Measurements from ENCODE around the gene C22orf39.

The C22orf39 gene

DNA sequence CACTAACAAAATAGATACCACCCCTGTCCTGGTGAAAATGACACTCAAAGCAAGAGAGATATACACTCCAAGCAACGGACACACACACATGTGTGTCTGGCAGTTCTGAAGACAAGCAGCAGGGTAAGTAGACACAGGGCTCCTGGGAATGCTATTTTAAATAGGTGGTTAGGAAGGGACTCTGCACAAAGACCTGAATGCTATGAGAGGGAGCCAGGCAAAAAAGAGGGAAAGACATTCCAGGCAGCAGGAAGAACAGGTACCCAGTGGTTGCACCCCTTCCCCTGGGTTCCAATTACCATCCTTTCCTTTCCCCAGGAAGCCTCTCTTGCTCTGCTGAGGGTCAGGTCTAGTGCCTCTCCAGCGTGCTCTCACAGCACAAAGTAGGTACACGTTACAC, 28.5 kb upstream of the C22orf39 start:
- H3K4me3 ChIP-seq (ENCODE audit: low read depth, low read length): no peak overlapping the region
- DNase-seq (ENCODE audit: low read depth): no peak
- TF ChIP-seq, protein P1, sequence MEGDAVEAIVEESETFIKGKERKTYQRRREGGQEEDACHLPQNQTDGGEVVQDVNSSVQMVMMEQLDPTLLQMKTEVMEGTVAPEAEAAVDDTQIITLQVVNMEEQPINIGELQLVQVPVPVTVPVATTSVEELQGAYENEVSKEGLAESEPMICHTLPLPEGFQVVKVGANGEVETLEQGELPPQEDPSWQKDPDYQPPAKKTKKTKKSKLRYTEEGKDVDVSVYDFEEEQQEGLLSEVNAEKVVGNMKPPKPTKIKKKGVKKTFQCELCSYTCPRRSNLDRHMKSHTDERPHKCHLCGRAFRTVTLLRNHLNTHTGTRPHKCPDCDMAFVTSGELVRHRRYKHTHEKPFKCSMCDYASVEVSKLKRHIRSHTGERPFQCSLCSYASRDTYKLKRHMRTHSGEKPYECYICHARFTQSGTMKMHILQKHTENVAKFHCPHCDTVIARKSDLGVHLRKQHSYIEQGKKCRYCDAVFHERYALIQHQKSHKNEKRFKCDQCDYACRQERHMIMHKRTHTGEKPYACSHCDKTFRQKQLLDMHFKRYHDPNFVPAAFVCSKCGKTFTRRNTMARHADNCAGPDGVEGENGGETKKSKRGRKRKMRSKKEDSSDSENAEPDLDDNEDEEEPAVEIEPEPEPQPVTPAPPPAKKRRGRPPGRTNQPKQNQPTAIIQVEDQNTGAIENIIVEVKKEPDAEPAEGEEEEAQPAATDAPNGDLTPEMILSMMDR (IDR thresholded peaks at IDR 0.05; ENCODE audit: insufficient read depth, low read depth, low read length, missing control alignments): no peak

DNA sequence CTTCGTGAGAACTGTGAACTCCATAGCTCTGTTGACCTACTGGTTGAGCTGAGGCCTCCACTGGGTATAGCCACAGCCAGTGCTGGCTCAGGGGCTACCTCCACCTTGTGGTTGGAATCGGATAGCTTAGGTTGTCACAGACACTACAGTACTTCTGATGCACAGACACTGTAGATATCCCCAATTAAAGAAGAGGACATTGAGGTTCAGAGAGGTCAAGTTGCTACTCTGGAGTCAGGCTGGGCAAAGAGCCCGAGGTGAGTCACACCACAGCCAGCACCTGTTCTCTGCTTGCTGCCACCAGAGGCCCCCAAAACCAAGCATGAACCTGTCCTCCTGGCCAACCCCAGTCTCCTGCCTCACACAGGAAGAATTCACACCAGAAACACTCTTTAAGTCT, 26.1 kb upstream of the C22orf39 start:
- H3K4me3 ChIP-seq (ENCODE audit: low read depth, low read length): no peak overlapping the region
- no peak for DNase-seq (ENCODE audit: low read depth)
- TF ChIP-seq, protein P1 (IDR thresholded peaks at IDR 0.05; ENCODE audit: insufficient read depth, low read depth, low read length, missing control alignments): no peak

GRCh38 chr22:19472233-19472632, 24.7 kb upstream of the C22orf39 start:
- DNase-seq (ENCODE audit: low read depth): no peak
- H3K4me3 ChIP-seq (ENCODE audit: low read depth, low read length): no peak overlapping the region
- TF ChIP-seq, protein P1 (IDR thresholded peaks at IDR 0.05; ENCODE audit: insufficient read depth, low read depth, low read length, missing control alignments): no peak

DNA sequence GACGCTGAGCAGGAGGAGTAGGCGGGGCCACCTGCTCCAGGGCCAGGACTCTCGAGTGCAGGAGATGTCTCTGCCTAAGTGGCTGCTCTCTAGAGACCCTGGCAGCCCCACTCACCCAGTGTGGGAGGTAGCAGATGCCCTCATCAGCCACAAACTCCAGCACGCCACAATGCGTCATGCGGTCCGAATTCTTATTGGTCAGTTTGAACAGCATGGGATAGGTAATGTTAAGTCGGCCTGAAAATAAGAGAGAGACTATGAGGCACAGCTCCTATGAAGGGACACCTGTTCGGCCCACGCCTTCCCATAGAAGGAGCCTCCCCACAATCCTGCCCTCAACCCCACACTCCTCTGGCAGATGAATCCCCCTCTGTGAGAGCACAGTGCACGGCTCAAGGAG, 24.1 kb upstream of the C22orf39 start:
- no peak for DNase-seq (ENCODE audit: low read depth)
- TF ChIP-seq, protein P1 (IDR thresholded peaks at IDR 0.05; ENCODE audit: insufficient read depth, low read depth, low read length, missing control alignments): no peak
- H3K4me3 ChIP-seq (ENCODE audit: low read depth, low read length): no peak overlapping the region

GRCh38 chr22:19470010-19470409, 22.5 kb upstream of the C22orf39 start:
- TF ChIP-seq, protein P1 (IDR thresholded peaks at IDR 0.05; ENCODE audit: insufficient read depth, low read depth, low read length, missing control alignments): no peak
- no peak overlapping the region for H3K4me3 ChIP-seq (ENCODE audit: low read depth, low read length)
- DNase-seq (ENCODE audit: low read depth): no peak

DNA sequence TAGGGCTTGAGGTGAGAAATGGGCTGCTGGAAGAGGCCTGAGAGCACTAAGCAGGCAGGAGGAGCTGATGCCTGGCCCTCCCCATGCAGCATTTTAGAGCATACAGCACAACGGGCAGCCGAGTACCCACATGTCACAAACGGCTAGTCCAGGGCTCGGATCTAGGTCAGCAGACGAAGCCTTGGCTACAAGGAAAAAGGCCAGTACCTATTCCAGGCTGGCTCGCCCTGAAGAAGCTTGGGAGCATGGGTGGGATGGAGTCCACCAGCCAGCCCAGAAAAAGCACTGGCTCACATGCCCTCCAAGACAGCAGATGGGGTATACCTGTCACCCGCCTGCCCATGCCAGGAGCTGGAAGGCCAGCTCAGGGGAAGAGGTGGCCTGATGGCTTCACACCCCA, 21.9 kb upstream of the C22orf39 start:
- H3K4me3 ChIP-seq (ENCODE audit: low read depth, low read length): no peak overlapping the region
- no peak for DNase-seq (ENCODE audit: low read depth)
- TF ChIP-seq, protein P1 (IDR thresholded peaks at IDR 0.05; ENCODE audit: insufficient read depth, low read depth, low read length, missing control alignments): no peak

DNA sequence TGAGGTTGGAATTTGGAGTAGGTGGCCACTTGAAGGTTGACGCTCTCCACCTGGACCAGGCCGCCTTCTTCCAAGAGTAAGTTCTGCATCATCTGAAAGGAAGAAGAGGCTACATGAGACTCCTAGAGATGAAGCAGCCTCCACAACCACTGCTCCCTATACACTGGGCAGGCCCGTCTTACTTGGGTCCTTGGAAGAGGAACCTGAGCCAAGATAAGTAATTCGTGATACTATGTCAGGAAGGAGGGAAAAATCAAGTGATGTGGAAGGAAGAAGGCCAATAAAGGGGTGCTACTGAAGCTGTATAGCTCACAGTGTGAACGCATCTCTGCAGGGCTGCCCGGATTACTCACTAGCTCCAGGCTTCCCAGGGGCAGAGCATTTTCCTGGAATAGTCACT, 20.4 kb upstream of the C22orf39 start:
- no peak for DNase-seq (ENCODE audit: low read depth)
- no peak overlapping the region for H3K4me3 ChIP-seq (ENCODE audit: low read depth, low read length)
- TF ChIP-seq, protein P1 (IDR thresholded peaks at IDR 0.05; ENCODE audit: insufficient read depth, low read depth, low read length, missing control alignments): no peak

Measured in GM12865 (cell line).